NCI-H2171 treated with DMSO at 0.1 percent for 48 hours (cell line): ENCODE data around the gene TBL1Y.
"Not testable (repeated sequence)": the region's sequence is repeated elsewhere in the genome, so short reads cannot be mapped to it uniquely, and the experiment has no call there.

Experiments
- DNase-seq: peaks from one replicate; lab custom pipeline; 2025; lab: John Stamatoyannopoulos, UW

The TBL1Y gene

DNA sequence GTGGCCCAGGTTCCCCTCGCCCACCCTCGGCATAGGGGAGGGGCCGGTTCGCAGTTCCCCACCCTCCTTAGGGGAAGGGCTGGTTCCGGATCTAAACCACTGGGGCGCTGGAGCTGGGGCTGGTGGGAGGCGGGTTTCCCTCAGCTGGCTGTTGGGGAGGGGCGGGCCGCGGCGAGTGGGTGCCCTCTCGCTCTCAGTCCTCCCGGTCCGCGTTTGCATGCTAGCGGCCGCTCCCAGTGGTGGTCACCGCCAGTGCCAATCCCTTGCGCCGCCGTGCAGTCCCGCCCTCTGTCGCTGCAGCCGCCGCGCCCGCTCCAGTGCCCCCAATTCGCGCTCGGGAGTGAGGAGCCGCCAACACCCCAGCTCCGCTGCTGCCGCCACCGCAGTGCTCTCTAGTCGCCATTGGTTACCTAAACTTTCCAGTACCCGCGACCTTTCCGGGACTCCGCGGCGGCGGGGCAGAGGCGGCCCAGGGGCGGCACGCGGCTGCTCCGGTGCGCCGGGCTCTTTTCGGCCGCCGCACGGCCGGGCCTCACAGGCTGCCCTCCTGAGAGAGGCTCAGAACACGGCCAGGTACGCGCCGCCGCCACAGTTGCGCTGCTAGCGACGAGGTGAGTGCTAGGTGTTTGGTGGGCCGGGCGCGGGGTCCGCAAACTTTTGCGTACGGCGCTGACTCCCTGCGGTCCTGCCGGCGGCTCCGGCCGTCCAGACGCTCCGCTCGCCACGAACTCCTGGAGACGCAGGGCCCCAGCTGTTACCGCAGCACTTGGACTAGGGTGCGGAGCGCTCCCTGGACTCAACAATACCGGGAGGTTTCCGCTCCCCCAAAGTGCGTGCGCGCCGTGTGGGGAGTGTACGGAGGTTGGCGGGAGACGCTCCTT, at the start of gene TBL1Y:
TBL1Y (plus strand) TSS at position 326 of the 881 bp plus-strand sequence. CDS start 114,388 bp downstream, outside the sequence.
- no peak for DNase-seq

DNA sequence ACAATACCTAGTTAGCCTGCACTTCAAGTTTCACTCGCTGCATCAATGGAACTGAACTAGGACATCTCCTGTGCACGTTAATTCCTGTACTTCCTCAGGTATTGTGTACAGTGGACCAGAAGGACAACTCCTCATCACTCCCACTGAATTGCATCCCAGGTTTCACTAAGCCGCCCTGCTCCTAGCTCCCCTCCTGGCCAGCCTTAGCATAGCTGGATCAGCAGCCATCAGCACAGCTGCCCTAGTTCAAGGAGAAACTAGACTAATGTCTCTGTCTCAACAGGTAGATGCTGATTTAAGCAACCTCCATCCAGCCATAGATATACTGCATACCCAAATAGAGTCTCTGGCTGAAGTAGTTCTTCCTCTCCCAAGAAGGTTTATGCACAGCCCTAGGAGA, 16.0 kb upstream of the TBL1Y start:
- no peak for DNase-seq

DNA sequence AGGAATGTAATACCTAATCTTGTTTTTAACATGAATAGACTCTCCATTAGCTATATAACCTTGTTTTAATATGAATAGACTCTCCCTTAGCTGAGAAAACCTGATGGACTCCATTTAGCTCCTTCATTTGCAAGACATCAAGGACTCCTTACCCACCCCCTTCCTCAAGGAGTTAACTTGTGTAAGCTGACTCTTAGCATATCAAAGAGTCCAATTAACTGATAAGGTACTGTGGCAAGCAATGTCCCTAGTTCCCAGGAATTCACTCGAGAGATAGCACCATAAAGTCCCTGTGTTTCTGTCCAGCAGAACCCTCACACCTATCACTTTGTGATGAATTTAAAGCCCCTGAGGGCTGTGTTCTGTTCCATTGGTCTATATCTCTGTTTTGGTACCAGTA, 15.3 kb upstream of the TBL1Y start:
- DNase-seq = no peak

DNA sequence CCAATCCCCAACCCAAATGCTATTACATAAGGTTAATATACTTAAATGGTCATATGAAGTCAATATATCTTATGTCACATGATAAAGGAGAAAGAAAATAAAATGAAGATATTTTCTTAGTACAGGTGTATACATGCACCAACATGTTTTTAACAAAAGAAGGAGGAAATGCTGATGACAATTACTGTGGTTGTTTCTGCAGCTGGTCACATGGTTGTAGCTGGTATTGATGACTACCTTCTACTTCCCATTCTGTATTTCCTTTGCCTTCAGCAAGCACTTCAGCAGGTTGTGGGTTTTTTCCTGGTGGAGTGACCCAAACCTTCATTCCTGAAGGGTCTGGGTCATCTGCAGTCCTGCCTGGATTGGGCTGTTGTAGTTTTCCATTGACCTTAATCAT, 8.4 kb upstream of the TBL1Y start:
- not testable (repeated sequence) for DNase-seq

DNA sequence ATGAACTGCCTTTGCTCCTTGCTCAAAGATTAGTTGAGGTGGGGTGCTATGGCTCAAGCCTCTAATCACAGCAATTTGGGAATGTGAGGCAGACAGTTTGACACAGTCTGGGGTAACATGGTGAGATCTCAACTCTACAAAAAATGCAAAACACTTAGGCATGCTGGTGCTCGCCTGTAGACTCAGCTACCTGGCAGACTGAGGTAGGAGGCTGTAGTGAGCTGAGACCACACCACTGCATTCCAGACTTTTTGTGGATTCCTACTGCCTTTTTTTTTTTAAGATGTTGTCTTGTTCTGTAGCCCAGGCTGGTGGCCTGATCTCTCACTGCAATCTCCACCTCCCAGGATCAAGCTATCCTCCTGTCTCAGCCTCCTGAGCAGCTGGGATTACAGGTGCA, 2.9 kb upstream of the TBL1Y start:
- no peak for DNase-seq

DNA sequence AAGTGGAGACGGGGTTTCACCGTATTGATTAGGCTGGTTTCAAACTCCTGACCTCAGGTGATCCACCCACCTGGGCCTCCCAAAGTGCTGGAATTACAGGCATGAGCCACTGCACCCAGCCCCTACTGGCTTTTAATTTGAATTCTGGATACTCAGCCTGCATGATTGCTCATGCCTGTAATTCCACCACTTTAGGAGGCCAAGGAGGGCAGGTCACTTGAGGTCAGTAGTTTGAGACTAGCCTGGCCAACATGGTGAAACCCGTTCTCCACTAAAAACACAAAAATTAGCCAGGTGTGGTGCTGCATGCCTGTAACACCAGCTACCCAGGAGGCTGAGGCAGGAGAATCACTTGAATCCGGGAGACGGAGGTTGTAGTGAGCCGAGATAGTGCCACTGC, 2.5 kb upstream of the TBL1Y start:
- DNase-seq = not testable (repeated sequence)

GRCh38 chrY:6909118-6909521, 1.4 kb upstream of the TBL1Y start:
- no peak for DNase-seq

DNA sequence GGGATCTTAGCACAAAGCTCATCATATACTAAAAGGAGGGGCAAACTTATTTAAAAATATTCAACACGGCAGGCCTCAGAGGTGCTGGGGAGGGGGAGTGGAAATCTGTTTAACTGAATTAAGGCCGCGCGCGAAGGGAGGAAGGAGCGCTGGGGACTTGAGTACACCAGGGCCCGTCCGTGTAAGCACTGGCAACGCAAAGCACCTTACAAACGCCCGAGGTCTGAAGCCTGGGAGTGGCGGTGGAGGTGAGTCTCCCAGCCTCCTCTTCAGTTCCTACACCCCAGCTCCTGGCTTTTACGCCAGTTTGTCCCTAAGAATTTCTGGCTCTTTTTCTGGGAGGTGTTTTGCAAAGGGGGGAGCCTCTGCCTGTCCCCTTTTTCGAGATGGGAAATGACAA, 641 bp upstream of the TBL1Y start:
- no peak for DNase-seq

DNA sequence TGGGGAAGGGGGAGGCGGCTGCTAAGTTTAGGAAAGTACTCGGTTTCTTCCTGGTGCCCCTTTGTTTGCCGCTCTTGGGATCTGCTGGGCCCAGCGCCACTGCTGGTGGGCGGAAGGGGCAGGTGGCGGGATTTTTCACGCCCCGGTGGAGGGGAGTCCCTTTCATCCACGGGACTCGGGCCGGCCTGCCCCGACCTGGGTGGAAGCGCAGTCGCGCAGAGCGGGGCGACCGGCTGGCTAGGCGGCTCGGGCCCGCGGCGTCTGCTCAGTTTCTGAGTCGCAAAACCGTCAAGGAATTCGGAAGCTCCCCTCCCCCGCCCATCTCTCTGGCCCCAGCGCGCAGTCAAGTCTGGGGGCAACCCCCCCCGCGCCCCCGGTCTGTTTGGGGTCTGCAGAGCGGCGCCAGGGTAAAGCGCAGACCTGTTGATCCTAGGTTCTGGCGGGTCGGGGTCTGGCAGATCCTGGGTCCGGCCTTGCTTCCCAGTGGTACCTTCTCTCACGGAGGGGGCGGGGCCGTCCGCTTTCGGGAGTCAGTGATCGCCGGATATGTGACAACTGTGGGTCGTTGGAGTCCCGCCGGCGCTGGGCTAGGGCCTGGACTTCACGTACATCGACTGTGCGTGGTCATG, 870 bp downstream of the TBL1Y start, which contains the start of gene AMELY:
AMELY (minus strand) TSS at position 500 of the 629 bp plus-strand sequence. CDS start 39,144 bp downstream, outside the sequence.
- no peak for DNase-seq

- no peak for DNase-seq
These were observed 2.9 kb downstream of the TBL1Y start for GRCh38 chrY:6913362-6913761.

DNA sequence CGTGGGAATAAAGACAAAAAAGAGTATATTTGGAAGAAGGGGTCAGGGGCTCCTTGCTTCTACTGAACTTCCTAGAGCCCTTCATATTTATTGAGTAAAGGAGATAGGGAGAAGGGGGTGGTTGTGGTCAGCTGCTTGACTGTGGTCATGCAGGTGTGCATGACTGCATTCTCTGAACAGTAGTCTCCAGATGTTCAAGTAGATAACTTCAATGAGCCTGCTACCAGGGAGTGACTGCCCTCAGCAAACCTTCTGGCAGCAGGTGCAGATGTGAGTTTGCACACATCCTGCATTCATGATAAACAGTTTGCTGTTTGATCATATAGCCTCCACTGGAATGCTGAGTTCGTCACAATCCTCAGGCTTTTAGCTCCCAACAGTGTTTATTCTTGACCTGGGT, 10.6 kb downstream of the TBL1Y start:
- DNase-seq = no peak

- DNase-seq = no peak
These were observed 17.8 kb downstream of the TBL1Y start for GRCh38 chrY:6928265-6928664.

GRCh38 chrY:6929237-6929636, 18.7 kb downstream of the TBL1Y start:
- no peak for DNase-seq

DNA sequence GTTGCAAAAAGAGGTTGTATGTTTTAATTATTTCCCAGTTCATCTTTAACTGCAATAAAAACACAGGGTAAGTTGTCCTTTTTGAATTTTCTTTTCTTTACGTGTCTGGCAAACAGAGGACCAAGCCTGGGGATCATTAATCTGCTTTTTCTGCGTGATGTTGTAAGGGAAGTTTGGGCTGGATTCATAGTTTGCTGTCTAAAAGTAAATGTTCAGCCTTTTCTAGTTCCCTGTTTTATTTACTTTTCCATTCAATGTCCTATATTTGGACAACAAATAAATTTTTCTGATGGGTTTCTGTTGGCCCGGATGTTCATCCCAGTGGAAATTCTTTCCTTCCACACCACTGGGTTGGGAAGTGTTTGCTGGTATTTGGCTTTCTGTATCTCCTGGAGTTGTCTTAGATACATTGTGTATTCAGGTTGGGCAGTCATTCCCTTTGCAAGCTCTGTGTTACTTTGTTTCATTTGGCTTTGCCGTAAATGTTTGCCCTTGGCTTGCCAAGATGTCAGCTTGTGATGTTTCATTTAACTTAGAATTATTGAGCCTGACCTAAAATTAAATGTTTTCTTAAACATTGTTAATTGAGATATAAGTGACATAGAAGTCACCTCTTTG, 21.4 kb downstream of the TBL1Y start:
- no peak for DNase-seq

DNA sequence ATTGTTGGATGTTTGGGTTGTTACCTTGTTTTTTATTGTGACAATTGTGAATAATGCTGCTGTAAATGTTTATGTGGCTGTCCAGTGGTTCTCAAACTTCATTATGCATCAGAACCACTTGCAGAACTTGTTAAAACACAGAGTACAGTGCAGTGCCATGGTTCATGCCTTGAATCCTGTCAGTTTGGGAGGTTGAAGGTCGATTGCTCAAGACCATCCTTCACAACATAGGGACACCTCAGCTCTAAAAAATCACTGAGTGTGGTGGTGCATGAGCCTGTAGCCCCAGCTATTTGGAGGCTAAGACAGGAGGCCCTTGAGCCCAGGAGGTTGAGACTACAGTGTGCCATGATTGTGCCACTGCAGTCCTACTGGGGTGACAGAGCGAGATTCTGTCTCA, 25.0 kb downstream of the TBL1Y start:
- no peak for DNase-seq

GRCh38 chrY:6947695-6948094, 37.2 kb downstream of the TBL1Y start:
- no peak for DNase-seq

DNA sequence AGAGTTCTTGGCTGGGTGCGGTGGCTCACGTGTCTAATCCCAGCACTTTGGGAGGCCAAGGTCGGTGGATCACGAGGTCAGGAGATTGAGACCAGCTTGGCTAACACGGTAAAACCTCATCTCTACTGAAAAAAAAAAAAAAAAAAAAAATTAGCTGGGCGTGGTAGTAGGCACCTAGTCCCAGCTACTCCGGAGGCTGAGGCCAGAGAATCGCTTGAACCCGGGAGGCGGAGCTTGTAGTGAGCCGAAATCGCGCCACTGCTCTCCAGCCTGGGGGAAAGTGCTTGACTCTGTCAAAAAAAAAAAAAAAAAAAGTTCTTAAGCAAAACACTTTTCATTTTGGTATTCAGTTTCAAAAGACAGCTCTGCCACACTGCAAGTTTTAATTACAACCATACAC, 37.9 kb downstream of the TBL1Y start:
- no peak for DNase-seq

GRCh38 chrY:6949947-6950346, 39.5 kb downstream of the TBL1Y start:
- DNase-seq = no peak

DNA sequence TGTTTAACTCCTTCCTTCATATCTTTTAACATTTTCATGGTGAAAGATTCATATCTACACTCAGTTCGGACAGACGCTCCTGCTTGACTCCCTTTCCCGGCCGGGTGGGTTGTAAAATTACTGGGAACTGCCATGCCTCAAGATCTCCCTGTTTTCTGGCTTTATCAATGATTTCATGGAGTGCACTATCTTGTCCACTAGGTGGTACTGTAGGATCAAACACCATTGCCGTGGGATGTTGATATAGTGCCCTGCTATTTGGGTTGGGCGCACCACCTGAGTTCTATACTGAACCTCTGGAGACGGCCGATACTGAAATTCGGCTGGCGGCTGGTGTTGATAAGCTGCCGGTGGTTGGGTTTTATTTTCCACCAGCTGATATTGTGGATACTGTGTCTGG, 54.2 kb downstream of the TBL1Y start:
- peak; percentile 55 for DNase-seq

- no peak for DNase-seq
These were observed 56.0 kb downstream of the TBL1Y start for GRCh38 chrY:6966521-6966920.

- no peak for DNase-seq
These were observed 57.2 kb downstream of the TBL1Y start for GRCh38 chrY:6967736-6968135.

DNA sequence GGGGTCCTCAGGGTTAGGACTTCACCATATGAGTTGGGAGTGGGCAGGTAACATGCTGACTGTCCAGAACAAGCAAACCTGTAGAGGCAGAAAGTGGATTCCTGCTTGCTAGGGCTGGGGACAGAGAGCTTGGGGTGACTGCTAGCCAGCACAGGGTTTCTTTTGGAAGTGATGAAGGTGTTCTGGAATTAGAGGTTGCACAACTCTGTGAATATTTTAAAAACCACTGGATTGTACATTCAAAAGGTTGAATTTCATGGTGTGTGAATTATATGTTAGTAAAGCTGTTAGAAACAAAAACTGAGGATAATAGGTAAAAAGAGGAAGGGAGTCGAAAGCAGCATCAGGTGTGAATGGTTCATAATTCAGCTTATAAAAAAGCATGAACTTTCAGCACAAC, 57.7 kb downstream of the TBL1Y start:
- no peak for DNase-seq
